Stimulated activated CD8-positive, alpha-beta memory T cell treated with anti-CD3 and anti-CD28 coated beads, Interleukin-15, amount 100 ng/mL, for 48 hours (primary cell): ENCODE measurements around the gene NOP14.
"Not testable (repeated sequence)": the region's sequence is repeated elsewhere in the genome, so short reads cannot be mapped to it uniquely, and the experiment has no call there.

Experiments
- DNase-seq, 2 donors: peaks; one replicate each; pipeline ENCODE4 v3.0.0-alpha.2; 2020; ENCODE audit warnings: low read depth in 2 of 2

NOP14 gene

GRCh38 chr4:2963175-2963965, at the start of gene NOP14, which contains the start of gene GRK4:
TSS of gene NOP14 (minus strand) at chr4:2963406. CDS start at chr4:2963319, 87 bp downstream.
TSS of gene GRK4 (plus strand) at chr4:2963571. CDS start at chr4:2964071, 500 bp downstream.
- DNase-seq: peak; percentile 96 to 97

- no peak for DNase-seq
Measured at GRCh38 chr4:3011456-3012220, 48.4 kb upstream of the NOP14 start.

GRCh38 chr4:3010998-3011397, 47.8 kb upstream of the NOP14 start:
- DNase-seq: no peak

GRCh38 chr4:3010577-3010976, 47.4 kb upstream of the NOP14 start:
- no peak for DNase-seq

GRCh38 chr4:3009422-3009821, 46.2 kb upstream of the NOP14 start:
- DNase-seq: no peak

- no peak for DNase-seq
Measured at GRCh38 chr4:3007724-3008123, 44.5 kb upstream of the NOP14 start.

- no peak for DNase-seq
Measured at GRCh38 chr4:2996415-2996814, 33.2 kb upstream of the NOP14 start.

- no peak for DNase-seq
Measured at GRCh38 chr4:2995546-2996265, 32.5 kb upstream of the NOP14 start.

- no peak for DNase-seq
Measured at GRCh38 chr4:2994917-2995316, 31.7 kb upstream of the NOP14 start.

- DNase-seq: no peak
Measured at GRCh38 chr4:2991243-2991642, 28.0 kb upstream of the NOP14 start.

GRCh38 chr4:2983715-2984114, 20.5 kb upstream of the NOP14 start:
- not testable (repeated sequence) for DNase-seq

- DNase-seq: no peak
Measured at GRCh38 chr4:2982012-2982411, 18.8 kb upstream of the NOP14 start.

GRCh38 chr4:2981256-2981819, 18.1 kb upstream of the NOP14 start:
- DNase-seq: no peak

- no peak for DNase-seq
Measured at GRCh38 chr4:2977211-2978088, 14.2 kb upstream of the NOP14 start.

GRCh38 chr4:2971275-2971674, 8.1 kb upstream of the NOP14 start:
- DNase-seq: no peak

- DNase-seq: no peak
Measured at GRCh38 chr4:2968381-2968780, 5.2 kb upstream of the NOP14 start.

GRCh38 chr4:2965262-2965661, 2.1 kb upstream of the NOP14 start:
- no peak for DNase-seq

- DNase-seq: no peak
Measured at GRCh38 chr4:2964706-2965258, 1.6 kb upstream of the NOP14 start.

- no peak for DNase-seq
Measured at GRCh38 chr4:2963966-2964471, 813 bp upstream of the NOP14 start.

- DNase-seq: no peak
Measured at GRCh38 chr4:2962614-2963174, 512 bp downstream of the NOP14 start.
